Measurements from ENCODE around the gene AGAP5. TPM values are rescaled to one million over a fixed set of nuclear protein-coding genes. Genes with fewer than 3 reads are reported as not detected.
A peak's percentile ranks its signal among the peaks of the same experiment; 100 is the strongest.

The AGAP5 gene
- total RNA-seq, 1 donor from 2014 or later = 8.0 TPM

GRCh38 chr10:73647211-73647874 lies 50.6 kb downstream of the AGAP5 start:
- H3K27me3 Mint-ChIP-seq (ENCODE audit: unreplicated experiment) = peaks cover 16% of the 10 kb centered on the region
- H3K36me3 Mint-ChIP-seq (ENCODE audit: low read depth, unreplicated experiment) = peaks cover 4% of the 10 kb centered on the region
- H3K9me3 Mint-ChIP-seq (ENCODE audit: unreplicated experiment) = no peaks in the 10 kb centered on the region
- no peak for TF ChIP-seq CTCF (IDR thresholded peaks at IDR 0.05; ENCODE audit: unreplicated experiment)
- peak; percentile 63 for DNase-seq (ENCODE audit: low spot score)
- H3K4me3 Mint-ChIP-seq (ENCODE audit: unreplicated experiment) = peak overlapping the region; percentile 86
- H3K4me1 Mint-ChIP-seq (ENCODE audit: unreplicated experiment) = peaks cover 32% of the 10 kb centered on the region
- peak overlapping the region; percentile 48 for H3K27ac Mint-ChIP-seq (ENCODE audit: unreplicated experiment)

- Mint-ChIP-seq H3K9me3 (ENCODE audit: unreplicated experiment) (no peaks in the 10 kb centered on the region), H3K27ac (ENCODE audit: unreplicated experiment) (peak overlapping the region; percentile 92), H3K4me3 (ENCODE audit: unreplicated experiment) (peak overlapping the region; percentile 86), H3K27me3 (ENCODE audit: unreplicated experiment) (peaks cover 16% of the 10 kb centered on the region), H3K4me1 (ENCODE audit: unreplicated experiment) (peaks cover 34% of the 10 kb centered on the region), H3K36me3 (ENCODE audit: low read depth, unreplicated experiment) (peaks cover 5% of the 10 kb centered on the region)
- no peak for TF ChIP-seq CTCF (IDR thresholded peaks at IDR 0.05; ENCODE audit: unreplicated experiment)
- DNase-seq (ENCODE audit: low spot score) = no peak
These were observed 51.3 kb downstream of the AGAP5 start for GRCh38 chr10:73646598-73647041.

GRCh38 chr10:73645251-73645650 lies 52.7 kb downstream of the AGAP5 start:
- DNase-seq (ENCODE audit: low spot score) = no peak
- peaks cover 8% of the 10 kb centered on the region for H3K36me3 Mint-ChIP-seq (ENCODE audit: low read depth, unreplicated experiment)
- peaks cover 16% of the 10 kb centered on the region for H3K27me3 Mint-ChIP-seq (ENCODE audit: unreplicated experiment)
- no peaks in the 10 kb centered on the region for H3K9me3 Mint-ChIP-seq (ENCODE audit: unreplicated experiment)
- no peak overlapping the region for H3K4me3 Mint-ChIP-seq (ENCODE audit: unreplicated experiment)
- TF ChIP-seq CTCF (IDR thresholded peaks at IDR 0.05; ENCODE audit: unreplicated experiment) = no peak
- no peak overlapping the region for H3K27ac Mint-ChIP-seq (ENCODE audit: unreplicated experiment)
- peaks cover 37% of the 10 kb centered on the region for H3K4me1 Mint-ChIP-seq (ENCODE audit: unreplicated experiment)

GRCh38 chr10:73644767-73645166 lies 53.1 kb downstream of the AGAP5 start:
- DNase-seq (ENCODE audit: low spot score) = no peak
- H3K4me3 Mint-ChIP-seq (ENCODE audit: unreplicated experiment) = no peak overlapping the region
- no peak for TF ChIP-seq CTCF (IDR thresholded peaks at IDR 0.05; ENCODE audit: unreplicated experiment)
- H3K9me3 Mint-ChIP-seq (ENCODE audit: unreplicated experiment) = no peaks in the 10 kb centered on the region
- peaks cover 17% of the 10 kb centered on the region for H3K27me3 Mint-ChIP-seq (ENCODE audit: unreplicated experiment)
- H3K27ac Mint-ChIP-seq (ENCODE audit: unreplicated experiment) = no peak overlapping the region
- H3K4me1 Mint-ChIP-seq (ENCODE audit: unreplicated experiment) = peaks cover 37% of the 10 kb centered on the region
- H3K36me3 Mint-ChIP-seq (ENCODE audit: low read depth, unreplicated experiment) = peaks cover 8% of the 10 kb centered on the region

GRCh38 chr10:73644015-73644743 lies 53.7 kb downstream of the AGAP5 start:
- H3K27me3 Mint-ChIP-seq (ENCODE audit: unreplicated experiment) = peaks cover 16% of the 10 kb centered on the region
- TF ChIP-seq CTCF (IDR thresholded peaks at IDR 0.05; ENCODE audit: unreplicated experiment) = peak; percentile 80
- peak overlapping the region; percentile 11 for H3K27ac Mint-ChIP-seq (ENCODE audit: unreplicated experiment)
- peaks cover 4% of the 10 kb centered on the region for H3K36me3 Mint-ChIP-seq (ENCODE audit: low read depth, unreplicated experiment)
- peaks cover 33% of the 10 kb centered on the region for H3K4me1 Mint-ChIP-seq (ENCODE audit: unreplicated experiment)
- H3K4me3 Mint-ChIP-seq (ENCODE audit: unreplicated experiment) = no peak overlapping the region
- no peaks in the 10 kb centered on the region for H3K9me3 Mint-ChIP-seq (ENCODE audit: unreplicated experiment)
- peak; percentile 67 for DNase-seq (ENCODE audit: low spot score)
